C4-2B (cell line): ENCODE measurements around the gene SLC39A5.

Experiments used
- CTCF ChIP-seq: fragments of 450-650 bp; conservative IDR thresholded peaks from 2 replicates; pipeline ENCODE4 v1.5.1; 2017; ENCODE audit warnings: mild to moderate bottlenecking
- ZFX ChIP-seq: fragments of 450-650 bp; IDR thresholded peaks from 2 replicates; pipeline ENCODE4 v1.6.1; 2017

- TF ChIP-seq CTCF (peak; percentile 68), ZFX (no peak)
Measured at GRCh38 chr12:56266693-56267442, 37.0 kb downstream of the SLC39A5 start, which contains the start of gene COQ10A.
